Measurements from ENCODE around the gene LDHA.
A peak's percentile ranks its signal among the peaks of the same experiment; 100 is the strongest.

LDHA gene

DNA sequence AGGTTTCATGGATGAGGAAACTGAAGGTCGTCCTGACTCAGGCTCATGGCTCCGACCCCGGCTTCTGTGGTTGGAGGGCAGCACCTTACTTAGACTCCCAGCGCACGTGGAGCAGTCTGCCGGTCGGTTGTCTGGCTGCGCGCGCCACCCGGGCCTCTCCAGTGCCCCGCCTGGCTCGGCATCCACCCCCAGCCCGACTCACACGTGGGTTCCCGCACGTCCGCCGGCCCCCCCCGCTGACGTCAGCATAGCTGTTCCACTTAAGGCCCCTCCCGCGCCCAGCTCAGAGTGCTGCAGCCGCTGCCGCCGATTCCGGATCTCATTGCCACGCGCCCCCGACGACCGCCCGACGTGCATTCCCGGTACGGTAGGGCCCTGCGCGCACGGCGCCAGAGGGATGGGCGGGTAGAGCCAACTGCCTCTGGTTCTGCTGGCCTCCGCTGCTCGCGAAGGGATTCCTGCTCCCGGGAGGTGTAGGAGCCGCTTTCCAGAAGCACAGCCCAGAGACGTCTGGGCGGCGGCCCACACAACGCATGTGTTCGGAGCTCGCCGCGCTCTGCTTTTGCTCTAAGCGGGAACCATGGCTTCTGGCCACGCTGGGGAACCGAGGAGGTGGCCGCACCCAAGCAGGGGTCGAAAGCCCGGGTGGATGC lies at the start of gene LDHA:
TSS of gene LDHA (plus strand) at position 289 of the 653 bp plus-strand sequence. CDS start 2,280 bp downstream, outside the sequence.
- peak; percentile 89 for DNase-seq

DNA sequence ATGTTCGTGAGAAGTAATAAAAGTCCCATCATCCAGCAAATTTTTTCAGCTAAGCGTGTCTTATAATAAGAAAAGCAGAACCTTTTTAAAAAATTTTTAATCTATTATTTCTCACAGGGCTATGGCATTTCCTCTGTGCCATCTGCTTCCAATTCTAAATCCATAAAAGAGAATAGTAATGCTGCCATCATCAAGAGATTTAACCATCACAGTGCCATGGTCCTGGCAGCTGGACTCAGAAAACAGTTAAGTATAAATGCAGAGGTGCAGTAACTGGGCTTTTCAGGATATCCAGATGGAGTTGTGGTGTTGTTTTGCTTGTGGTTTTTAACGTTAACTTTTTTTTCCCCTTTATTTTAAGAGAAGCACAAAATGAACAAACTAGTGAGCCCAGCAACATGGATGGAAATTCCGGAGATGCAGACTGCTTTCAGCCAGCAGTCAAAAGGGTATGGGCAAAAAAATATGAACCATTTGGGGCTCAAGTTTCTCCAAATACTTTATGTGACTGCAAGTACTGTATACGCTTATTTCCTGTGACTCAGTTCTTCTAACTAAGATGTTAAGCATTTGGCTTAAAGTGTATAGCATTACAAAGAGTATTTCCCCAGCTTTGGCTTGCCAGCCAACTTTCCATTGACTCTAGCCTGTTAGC lies 46.8 kb upstream of the LDHA start:
- no peak for DNase-seq

DNA sequence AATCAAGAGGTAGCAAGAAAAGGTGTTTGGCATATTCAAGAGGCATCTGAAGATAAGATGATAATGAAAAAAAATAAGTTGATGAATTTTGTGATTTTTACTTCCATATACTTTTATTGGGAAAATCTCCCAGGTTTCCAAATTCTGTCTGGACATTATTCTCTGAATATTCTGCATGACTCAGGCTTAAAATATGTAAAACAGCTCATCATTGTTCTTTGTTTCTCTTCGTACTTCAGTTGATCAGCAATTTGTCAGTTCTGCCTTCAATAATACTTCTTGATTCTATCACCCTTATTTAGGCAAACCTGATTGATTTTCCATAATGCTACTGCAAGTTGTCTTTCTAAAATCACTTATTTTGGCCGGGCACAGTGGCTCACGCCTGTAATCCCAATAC lies 41.8 kb upstream of the LDHA start:
- no peak for DNase-seq

DNA sequence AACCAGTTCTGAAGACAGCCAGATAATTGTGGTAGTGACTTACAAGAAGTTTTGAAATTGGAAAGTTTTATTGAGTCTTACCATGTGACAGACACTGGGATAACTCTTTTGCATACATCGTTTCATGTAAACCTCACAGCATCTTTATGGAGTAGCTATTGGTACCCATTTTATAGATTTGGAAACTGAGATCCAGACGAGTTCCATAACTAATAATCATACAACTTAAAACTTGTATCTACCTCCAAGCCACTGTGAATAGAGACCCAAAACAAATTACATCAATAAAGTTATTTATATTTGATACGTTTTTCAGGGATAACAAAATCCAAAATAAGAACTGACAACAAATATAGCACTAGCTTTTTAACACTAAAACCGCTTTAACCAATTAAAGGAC lies 35.7 kb upstream of the LDHA start:
- DNase-seq, result no peak

DNA sequence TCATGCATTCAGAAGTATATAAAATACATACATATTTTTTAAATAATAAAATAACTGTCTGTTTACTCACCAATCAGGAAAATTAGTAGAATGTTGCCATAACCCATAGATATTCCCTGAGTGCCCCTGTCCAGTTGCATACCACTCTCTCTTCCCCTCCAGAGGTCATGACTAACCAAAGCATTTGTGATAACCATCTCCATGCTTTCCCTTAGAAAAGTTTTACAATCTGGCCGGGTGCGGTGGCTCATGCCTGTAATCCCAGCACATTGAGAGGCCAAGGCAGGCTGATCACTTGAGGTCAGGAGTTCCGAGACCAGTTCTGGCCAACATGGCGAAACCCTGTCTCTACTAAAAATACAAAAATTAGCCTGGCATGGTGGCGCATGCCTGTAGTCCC lies 33.2 kb upstream of the LDHA start:
- no peak for DNase-seq

DNA sequence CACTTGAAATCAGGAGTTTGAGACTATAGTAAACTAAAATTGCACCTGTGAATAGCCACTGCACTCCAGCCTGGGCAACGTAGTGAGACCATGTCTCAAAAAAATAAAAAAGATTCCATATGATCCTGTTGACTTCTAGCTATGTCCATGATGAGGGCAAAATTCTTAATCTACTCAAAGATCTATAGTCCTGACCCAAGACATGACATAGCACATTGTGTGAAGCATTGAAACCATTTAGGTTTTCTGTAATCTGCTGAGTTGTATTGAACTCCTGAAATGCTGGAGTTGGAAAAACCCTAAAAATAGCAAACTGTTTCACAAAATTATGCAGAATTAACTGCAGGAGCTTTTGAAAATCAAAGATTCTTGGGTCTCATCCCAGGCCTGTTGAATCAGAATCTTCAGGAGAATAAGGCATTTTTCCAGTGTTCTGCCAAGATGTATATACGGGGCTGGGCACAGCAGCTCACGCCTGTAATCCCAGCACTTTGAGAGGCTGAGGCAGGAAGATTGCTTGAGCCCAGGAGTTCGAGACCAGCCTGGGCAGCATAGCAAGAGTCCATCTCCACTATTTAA lies 29.8 kb upstream of the LDHA start:
- no peak for DNase-seq

DNA sequence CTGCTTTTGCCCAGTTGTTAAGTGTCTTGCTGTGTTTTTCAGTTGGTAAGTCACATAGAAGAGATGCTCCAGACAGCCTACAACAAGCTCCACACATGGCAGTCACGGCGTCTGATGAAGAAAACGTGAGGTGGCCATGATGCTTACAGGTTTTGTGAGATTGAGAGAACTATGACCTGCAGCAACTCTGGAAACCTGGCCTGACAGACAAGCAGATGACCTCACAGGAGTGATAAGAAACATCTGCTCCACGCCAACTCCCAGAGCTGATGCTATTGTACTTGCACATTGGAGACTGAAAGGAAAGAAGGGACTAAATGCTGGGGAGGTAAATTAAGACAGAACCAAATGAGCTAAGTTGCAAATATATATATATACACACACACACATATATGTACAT lies 28.6 kb upstream of the LDHA start:
- no peak for DNase-seq

DNA sequence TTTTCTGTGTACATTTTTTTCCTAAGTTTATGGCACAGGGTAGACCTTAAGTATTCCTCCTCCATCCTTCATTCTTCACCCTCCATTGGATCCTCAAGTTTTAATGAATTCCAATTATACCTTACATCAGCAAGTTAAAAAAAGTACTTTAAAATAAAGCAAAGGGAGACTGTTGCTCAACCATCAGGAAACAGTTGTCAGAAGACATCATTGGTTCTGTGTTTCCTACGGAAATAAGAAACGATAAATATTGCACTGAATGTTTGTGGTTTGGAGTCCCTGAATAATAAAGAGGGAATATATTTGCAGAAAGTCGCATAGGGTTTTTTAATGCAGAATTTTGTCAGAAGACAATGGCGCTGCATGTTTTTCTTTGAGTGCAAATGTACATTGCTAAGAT lies 28.1 kb upstream of the LDHA start:
- DNase-seq, result no peak

DNA sequence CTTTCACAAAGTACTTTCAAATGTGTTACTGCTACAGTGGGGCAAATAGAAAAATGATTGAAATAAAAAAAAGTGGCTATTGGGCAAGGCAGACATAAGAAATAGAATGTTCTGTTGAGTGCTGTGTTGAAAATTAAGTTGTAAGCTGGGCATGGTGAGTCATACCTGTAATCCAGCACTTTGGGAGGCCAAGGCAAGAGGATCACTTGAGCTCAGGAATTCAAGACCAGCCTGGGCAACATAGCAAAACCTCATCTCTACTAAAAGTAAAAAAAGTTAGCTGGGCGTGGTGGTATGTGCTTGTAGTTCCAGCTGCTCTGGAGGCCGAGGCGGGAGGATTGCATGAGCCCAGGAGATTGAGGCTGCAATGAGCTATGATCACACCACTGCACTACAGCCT lies 26.9 kb upstream of the LDHA start:
- DNase-seq, result no peak

DNA sequence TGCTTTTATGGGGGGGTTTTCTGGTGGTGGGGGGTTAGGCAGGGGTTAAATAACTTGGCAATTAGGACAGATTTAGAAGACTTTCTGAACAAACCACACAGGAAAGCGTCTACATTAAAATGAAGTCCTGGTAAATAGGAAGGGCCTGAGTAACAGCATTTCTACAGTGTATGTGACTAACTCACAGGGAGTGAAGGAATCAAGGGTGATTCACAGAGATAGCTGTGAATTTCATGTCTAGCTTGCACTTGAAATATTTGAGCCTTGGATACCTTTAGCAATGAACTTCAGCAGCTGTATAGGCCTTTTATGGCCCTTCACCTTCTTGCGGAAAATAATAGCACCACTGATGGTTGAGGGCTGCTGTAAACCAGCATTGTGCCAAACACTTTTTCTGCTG lies 26.1 kb upstream of the LDHA start:
- no peak for DNase-seq

DNA sequence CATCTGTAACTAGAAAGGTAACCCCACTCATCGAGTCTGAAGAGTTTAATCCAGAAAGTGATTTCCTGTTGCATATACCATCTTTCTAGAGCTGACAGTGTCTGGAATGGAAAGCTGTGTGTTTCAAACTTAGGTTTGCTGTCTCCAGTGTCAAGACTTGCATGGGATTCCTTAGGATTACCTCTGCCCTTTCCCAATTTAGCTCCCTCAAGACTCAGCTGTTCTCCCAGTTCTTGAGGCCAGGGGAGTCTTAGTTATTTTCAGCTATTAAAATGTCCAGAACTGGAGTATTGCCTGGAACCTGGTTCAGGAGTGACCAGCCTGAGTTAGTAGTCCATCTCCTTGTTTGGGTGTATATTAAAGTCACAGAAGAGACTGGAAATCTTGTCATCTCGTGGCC lies 25.0 kb upstream of the LDHA start:
- no peak for DNase-seq

DNA sequence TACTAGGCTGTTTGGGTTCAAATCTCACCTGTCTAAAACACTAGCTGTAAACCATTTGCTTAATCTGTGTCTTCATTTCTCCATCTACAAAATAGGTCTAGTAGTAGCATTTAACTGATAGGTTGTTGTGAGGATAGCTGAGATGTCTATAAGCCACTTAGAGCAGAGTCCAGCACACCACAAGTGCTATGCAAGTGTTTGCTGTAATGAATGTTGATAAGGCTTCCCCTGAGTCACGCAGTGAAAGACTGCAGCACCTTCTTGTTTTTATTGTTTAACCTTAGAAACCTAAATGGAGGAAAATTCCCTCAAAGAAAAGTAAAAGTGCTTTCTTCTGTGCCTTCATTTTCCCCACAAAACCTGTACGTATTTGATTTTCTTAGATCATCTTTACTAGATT lies 23.1 kb upstream of the LDHA start:
- no peak for DNase-seq

DNA sequence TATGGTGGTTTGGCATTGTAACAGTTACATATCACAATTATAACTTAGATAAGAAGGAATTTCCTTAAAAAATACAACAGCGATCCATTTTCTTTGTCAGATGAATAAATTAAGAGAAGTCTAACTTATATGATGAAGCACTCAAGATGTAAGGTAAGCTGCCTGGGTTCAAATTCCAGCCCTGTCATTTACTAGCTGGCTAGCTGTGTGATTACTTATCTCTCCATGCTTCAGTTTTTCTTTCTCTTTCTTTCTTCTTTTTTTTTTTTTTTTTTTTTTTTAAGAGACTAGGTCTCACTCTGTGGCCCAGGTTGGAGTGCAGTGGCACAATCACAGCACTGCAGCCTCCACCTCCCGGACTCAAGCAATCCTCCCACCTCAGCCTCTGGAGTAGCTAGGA lies 22.2 kb upstream of the LDHA start:
- no peak for DNase-seq

DNA sequence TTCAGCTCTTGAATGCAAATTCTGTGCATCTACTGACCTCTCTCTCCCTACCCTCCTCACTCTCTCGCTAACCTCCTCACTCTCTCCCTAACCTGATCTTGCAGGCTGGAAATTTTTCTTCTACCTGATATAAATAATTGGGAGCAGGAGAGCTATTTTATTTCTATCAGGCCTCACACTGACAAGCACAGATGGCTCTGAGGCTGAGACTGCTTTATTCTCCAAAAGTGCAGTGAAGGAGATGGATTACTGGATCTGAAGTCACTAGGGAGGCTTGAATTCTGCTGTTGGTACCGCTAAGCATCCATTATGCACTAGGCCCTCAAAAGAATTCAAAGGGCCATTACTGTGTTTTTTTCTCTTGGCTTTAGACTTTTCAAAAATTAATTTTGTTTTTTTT lies 19.4 kb upstream of the LDHA start:
- no peak for DNase-seq

DNA sequence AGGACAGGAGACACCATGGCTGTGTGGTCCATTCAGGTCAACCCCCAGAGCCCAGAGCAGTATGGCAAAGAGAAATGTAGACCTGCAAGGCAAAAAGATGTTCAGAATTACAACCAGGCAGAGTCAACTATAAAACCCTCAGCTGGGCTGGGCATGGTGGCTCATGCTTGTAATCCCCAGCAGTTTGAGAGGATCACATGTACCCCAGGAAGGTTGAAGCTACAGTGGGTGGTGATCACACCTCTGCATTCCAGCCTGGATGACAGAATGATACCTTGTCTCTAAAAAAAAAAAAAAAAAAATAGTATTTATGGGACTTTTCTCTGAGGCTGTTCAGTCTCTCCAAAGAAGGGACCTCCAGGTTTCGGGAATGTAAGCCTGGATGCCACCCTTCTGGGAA lies 18.4 kb upstream of the LDHA start:
- DNase-seq, result no peak

DNA sequence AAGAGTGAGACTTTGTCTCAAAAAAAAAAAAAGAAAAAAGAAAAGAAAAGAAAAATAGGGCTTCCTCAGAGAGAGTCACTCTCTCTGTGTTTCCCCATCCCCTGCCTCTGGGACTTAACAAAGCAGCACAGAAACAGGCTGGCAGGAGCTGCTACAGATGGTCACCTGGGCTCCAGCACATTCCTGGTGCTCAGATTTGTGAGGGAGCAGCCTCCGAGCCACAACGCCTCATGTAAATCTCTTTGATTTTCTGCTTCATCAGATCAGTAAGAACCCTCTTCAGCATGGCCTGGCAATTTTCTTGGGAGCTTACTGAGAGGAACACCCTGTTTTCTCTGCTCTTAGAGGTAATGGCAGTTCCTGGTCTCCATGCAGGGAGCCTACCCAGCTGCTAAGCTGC lies 15.2 kb upstream of the LDHA start:
- DNase-seq, result no peak

DNA sequence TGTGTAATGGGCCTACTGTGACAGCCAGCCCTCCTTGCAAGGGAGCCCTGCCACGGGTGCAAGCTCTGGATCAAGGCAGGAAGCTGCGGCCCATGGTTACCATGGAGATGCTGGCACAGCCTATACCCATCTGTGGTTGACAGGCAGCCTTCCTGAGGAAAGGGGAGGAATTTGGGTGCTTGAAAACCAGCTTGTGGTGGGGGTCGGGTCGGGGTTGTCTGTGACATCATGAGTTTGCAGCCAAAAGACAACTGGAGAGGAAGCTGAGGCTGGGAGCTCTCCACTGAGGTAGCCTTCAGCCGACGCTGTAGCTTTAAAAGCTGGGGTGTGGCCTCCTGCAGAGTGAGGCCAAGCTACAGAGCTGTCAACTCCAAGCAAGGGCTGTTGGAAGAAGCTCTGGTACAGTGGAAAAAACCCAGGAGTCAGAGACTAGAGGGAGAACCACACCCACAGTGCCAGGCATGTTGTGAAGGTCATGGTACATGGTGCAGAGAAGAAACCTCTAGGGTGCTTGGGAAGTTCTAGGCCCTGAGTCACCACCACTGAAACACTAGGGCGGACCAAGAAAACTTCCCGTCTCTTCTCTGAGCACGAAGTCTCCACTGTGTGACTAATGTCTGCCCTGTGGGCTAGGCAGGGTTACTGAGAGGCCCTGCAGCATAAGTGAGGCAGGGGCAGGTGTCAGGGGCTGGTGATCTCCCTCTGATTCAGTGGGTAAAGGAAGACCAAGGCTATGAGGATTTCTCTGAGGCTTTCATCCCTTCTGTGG lies 10.8 kb upstream of the LDHA start:
- DNase-seq, result no peak

DNA sequence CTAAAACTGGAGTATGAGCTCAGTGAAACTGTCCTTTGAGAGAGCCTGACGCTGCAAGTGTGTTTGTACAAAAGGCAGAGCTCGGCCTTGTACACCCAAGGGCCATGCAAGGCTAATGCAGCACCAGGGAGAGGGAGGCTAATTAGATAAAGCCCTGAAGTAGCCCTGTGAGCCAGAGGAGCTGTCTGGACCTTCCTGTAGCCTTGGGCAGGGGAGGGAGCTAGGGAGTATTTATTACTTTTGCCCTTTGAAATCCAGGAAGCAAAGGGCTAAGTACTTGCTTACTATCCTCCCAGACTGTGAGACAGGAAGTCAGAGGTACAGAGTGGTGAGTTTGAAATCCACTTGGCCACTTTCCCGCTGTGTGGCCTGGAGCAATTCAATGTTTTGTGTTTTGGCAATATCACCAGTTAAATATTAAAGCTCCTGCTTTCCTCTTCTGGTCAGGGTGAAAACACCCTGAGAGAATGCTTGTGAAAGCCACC lies 10.2 kb upstream of the LDHA start:
- no peak for DNase-seq

DNA sequence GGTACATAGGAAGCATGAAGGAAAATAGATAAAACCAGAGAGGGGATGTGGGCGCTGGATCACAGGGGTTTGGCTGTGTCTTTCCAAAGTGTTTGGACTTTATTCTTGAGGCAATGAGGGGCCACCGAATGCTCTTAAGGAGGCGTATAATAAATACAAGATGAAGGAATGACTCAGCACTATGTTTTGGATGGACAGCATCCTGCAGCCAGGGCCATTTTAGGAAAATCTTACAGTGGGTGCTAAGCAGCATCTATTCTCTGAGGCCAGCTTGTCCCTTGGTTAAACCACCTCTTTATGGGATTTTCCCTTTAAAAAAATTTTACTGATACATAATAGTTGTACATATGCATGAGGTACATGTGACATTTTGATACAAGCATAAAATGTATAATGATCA lies 4.3 kb upstream of the LDHA start:
- DNase-seq, result no peak

DNA sequence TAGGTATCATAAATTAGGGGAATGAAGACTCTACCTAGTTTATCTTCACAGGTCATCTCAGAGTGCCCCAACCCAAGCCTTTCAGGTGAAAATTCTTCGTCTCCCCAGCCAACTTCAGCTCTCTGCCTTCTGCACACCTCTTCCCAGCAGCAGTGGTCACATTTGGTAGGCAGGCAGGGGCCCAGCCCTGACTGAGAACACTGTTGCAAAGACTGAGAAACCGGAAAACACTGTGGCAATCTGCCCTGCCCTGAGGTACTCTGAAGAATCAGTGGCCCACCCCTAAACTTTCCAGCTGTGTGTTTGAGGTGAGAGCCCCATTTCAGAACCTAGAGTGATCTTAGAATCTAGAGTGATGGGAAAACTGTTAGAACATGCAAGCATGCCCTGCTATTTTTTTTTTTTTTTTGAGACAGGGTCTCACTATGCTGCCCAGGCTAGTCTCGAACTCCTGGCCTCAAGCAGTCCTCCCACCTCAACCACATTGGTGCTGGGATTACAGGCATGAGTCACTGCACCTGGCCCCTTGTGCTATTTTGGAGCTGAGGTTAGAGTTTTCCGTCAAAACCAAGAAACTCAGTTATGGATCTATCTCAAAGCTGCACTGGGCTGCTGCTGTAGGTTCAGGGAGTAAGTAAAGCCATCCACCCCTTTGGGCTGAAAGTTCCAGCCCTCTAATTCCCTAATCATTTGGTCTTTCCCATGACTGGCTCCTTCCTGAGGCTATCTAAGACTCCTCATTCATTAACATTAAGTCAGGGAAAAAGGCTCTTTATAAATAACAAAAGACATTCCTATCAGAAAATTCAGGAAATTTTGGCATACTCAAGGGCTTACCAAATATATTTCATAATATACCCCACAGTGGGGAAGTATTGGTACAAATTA lies 1.7 kb upstream of the LDHA start:
- no peak for DNase-seq

DNA sequence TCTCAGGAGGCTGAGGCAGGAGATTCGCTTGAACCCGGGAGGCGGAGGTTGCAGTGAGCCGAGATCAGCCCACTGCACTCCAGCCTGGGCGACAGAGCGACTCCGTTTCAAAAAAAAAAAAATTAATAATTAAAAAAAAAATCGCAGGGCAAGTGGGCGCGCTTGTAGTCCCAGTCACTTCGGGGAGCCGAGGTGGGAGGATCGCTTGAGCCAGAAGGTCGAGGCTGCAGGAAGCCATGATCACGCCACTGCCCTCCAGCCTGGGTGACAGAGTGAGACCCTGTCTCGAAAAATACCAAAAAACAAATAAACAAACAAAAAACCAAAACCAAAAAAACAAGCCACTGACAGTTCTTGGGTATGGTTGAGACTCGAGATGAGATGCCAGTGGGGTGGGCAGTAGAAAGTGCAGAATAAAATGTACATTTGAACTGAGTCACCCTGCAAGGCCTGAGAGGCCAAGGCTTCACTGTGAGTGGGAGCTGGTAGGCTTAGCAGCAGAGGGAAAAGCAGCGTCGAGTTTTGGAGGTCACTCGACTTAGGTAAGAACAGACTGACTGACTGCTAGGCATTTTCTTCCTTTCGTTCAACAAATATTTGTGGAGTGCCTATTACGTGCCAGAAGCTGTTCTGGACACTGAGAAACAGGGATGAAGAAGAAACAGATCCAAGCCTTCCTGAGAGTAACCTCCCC lies 635 bp upstream of the LDHA start:
- no peak for DNase-seq

Measured in NCI-H1048 (cell line).